H1 (cell line): Measurements from ENCODE around the gene OMG. TPM values are rescaled to one million over a fixed set of nuclear protein-coding genes. Genes with fewer than 3 reads are reported as not detected.

Experiments
- CTCF ChIA-PET: fragments of 300-600 bp; sonication (Branson Sonifier 250); formaldehyde crosslinking; loops from one replicate; lab custom pipeline; 2021; ENCODE audit not compliant: partially characterized antibody; lab: Charles Lee
- POLR2A ChIA-PET: fragments of 300-600 bp; sonication (Branson Sonifier 250); formaldehyde crosslinking; loops from one replicate; lab custom pipeline; 2021; ENCODE audit warnings: inconsistent platforms; ENCODE audit not compliant: partially characterized antibody; lab: Charles Lee
- DNase-seq, 2 experiments: peaks; one replicate each; pipeline versions ENCODE4 v3.0.0 to v3.0.0-alpha.2; 2010 to 2022; ENCODE audit warnings: low spot score in 2 of 2, low read depth in 1 of 2, mixed read lengths in 1 of 2
- FAIRE-seq: peaks from 2 replicates; lab custom pipeline; 2011; peaks lifted over from hg19 to GRCh38; lab: Jason Lieb, UNC
- H2AFZ ChIP-seq: 2 replicates; pipeline ENCODE4 v1.8.1; 2012; ENCODE audit warnings: low read length, inconsistent platforms
- H2AK5ac ChIP-seq: 2 replicates; pipeline ENCODE4 v1.6.1; 2013; ENCODE audit warnings: low read depth, low read length
- H2BK120ac ChIP-seq: replicated peaks from 2 replicates; pipeline ENCODE3; 2013; ENCODE audit warnings: low read depth, low read length, inconsistent platforms
- H2BK12ac ChIP-seq: 2 replicates; pipeline ENCODE4 v1.6.1; 2013; ENCODE audit warnings: low read depth, low read length
- H2BK15ac ChIP-seq: 2 replicates; pipeline ENCODE4 v1.6.1; 2013; ENCODE audit warnings: low read length
- H2BK20ac ChIP-seq: 2 replicates; pipeline ENCODE4 v1.6.1; 2013; ENCODE audit warnings: low read length
- H2BK5ac ChIP-seq: 2 replicates; pipeline ENCODE4 v1.6.1; 2013; ENCODE audit warnings: low read depth, low read length
- H3K14ac ChIP-seq: 2 replicates; pipeline ENCODE4 v1.6.1; 2013; ENCODE audit warnings: inconsistent platforms; ENCODE audit not compliant: insufficient read length
- H3K18ac ChIP-seq: 2 replicates; pipeline ENCODE4 v1.6.1; 2013; ENCODE audit warnings: low read length; ENCODE audit errors: extremely low read depth
- H3K23ac ChIP-seq: 2 replicates; pipeline ENCODE4 v1.6.1; 2013; ENCODE audit warnings: inconsistent platforms; ENCODE audit not compliant: insufficient read length
- H3K23me2 ChIP-seq: 2 replicates; pipeline ENCODE4 v1.6.1; 2013; ENCODE audit warnings: low read depth, low read length
- H3K27ac ChIP-seq: 2 replicates; pipeline ENCODE4 v1.6.1; 2011; ENCODE audit warnings: low read depth, low read length, inconsistent platforms
- H3K27me3 ChIP-seq, 4 experiments: replicated peaks in 1 of 4; 1 replicate in 1 of 4; 2 replicates in 3 of 4; pipeline versions ENCODE4 v1.6.1 to v1.8.1; 2011 to 2013; ENCODE audit warnings: low read length in 3 of 4, mild to moderate bottlenecking in 3 of 4, inconsistent platforms in 2 of 4, mixed read lengths in 2 of 4, moderate library complexity in 1 of 4; ENCODE audit not compliant: control insufficient read depth in 3 of 4, insufficient read depth in 3 of 4; ENCODE audit errors: extremely low read depth in 1 of 4
- H3K36me3 ChIP-seq, 4 experiments: 2 replicates each; pipeline versions ENCODE4 v1.6.1 to v1.8.1; 2011 to 2013; ENCODE audit warnings: mild to moderate bottlenecking in 4 of 4, low read length in 3 of 4, moderate library complexity in 2 of 4, control low read depth in 1 of 4, inconsistent platforms in 1 of 4; ENCODE audit not compliant: insufficient read depth in 4 of 4, control insufficient read depth in 2 of 4
- H3K4ac ChIP-seq: replicated peaks from 2 replicates; pipeline ENCODE3; 2013; ENCODE audit warnings: low read length, low read depth, mixed read lengths, inconsistent platforms; ENCODE audit not compliant: insufficient read length
- H3K4me1 ChIP-seq, 4 experiments: replicated peaks in 1 of 4; 1 replicate in 1 of 4; 2 replicates in 3 of 4; pipeline versions ENCODE4 v1.6.1 to v1.8.1; 2011 to 2013; ENCODE audit warnings: low read length in 3 of 4, inconsistent platforms in 2 of 4, mixed read lengths in 1 of 4; ENCODE audit not compliant: insufficient read depth in 4 of 4, control insufficient read depth in 3 of 4
- H3K4me2 ChIP-seq, 2 experiments: 2 replicates each; pipeline versions ENCODE4 v1.6.1 to v1.8.1; 2011 to 2013; ENCODE audit warnings: low read depth in 2 of 2, low read length in 2 of 2, control low read depth in 1 of 2, inconsistent platforms in 1 of 2, mild to moderate bottlenecking in 1 of 2; ENCODE audit not compliant: insufficient read depth in 1 of 2
- H3K4me3 ChIP-seq, 4 experiments: fragments of 200-600, 300-600 bp in 1 of 4; sonication (generic), shearing (Covaris generic), sonication (Bioruptor Twin) in 1 of 4; 2 replicates each; pipeline versions ENCODE4 v1.5.1 to v1.8.1; 2011 to 2016; ENCODE audit warnings: low read length in 4 of 4, low read depth in 3 of 4, control low read depth in 2 of 4, inconsistent platforms in 2 of 4, mild to moderate bottlenecking in 2 of 4, mixed read lengths in 1 of 4, moderate library complexity in 1 of 4; ENCODE audit not compliant: insufficient read depth in 2 of 4; ENCODE audit errors: extremely low read depth in 1 of 4
- H3K56ac ChIP-seq: replicated peaks from 2 replicates; pipeline ENCODE3; 2013; ENCODE audit warnings: low read depth, mild to moderate bottlenecking, mixed read lengths, low read length, inconsistent platforms; ENCODE audit not compliant: insufficient read length
- H3K79me1 ChIP-seq: 2 replicates; pipeline ENCODE4 v1.6.1; 2013; ENCODE audit warnings: low read depth, low read length, control low read depth
- H3K79me2 ChIP-seq, 2 experiments: 2 replicates each; pipeline versions ENCODE4 v1.6.1 to v1.8.1; 2012 to 2013; ENCODE audit warnings: low read length in 2 of 2, mild to moderate bottlenecking in 2 of 2, inconsistent platforms in 1 of 2; ENCODE audit not compliant: insufficient read depth in 2 of 2, control insufficient read depth in 1 of 2
- H3K9ac ChIP-seq, 4 experiments: replicated peaks in 1 of 4; 1 replicate in 1 of 4; 2 replicates in 3 of 4; pipeline versions ENCODE4 v1.6.1 to v1.8.1; 2011 to 2013; ENCODE audit warnings: low read depth in 3 of 4, low read length in 3 of 4, control low read depth in 2 of 4, mild to moderate bottlenecking in 2 of 4, moderate library complexity in 2 of 4, inconsistent platforms in 1 of 4; ENCODE audit errors: extremely low read depth in 1 of 4
- H3K9me3 ChIP-seq, 2 experiments: 2 replicates each; pipeline versions ENCODE4 v1.6.1 to v1.8.1; 2012 to 2013; ENCODE audit warnings: mild to moderate bottlenecking in 2 of 2, moderate library complexity in 2 of 2, control low read depth in 1 of 2, inconsistent platforms in 1 of 2, low read depth in 1 of 2, low read length in 1 of 2, mixed read lengths in 1 of 2; ENCODE audit not compliant: insufficient read depth in 2 of 2
- H4K20me1 ChIP-seq, 2 experiments: replicated peaks in 1 of 2; 2 replicates each; pipeline versions ENCODE3 to v1.8.1; 2011 to 2013; ENCODE audit warnings: inconsistent platforms in 2 of 2, low read length in 2 of 2, mild to moderate bottlenecking in 1 of 2; ENCODE audit not compliant: insufficient read depth in 2 of 2, control insufficient read depth in 1 of 2
- H4K5ac ChIP-seq: 2 replicates; pipeline ENCODE4 v1.6.1; 2013; ENCODE audit warnings: low read length, low read depth, mixed read lengths, inconsistent platforms; ENCODE audit not compliant: insufficient read length
- H4K8ac ChIP-seq: 2 replicates; pipeline ENCODE4 v1.8.0; 2013; ENCODE audit warnings: mild to moderate bottlenecking, moderate library complexity, low read length, inconsistent platforms; ENCODE audit not compliant: insufficient read depth; ENCODE audit errors: extremely low read depth
- H4K91ac ChIP-seq: replicated peaks from 2 replicates; pipeline ENCODE3; 2013; ENCODE audit warnings: low read length, mixed read lengths, inconsistent platforms; ENCODE audit not compliant: insufficient read length
- CTBP2 ChIP-seq: IDR thresholded peaks from 2 replicates; pipeline ENCODE4 v1.7.0; 2011; ENCODE audit warnings: borderline replicate concordance, mild to moderate bottlenecking, moderate library complexity, mixed read lengths, low read length; ENCODE audit not compliant: insufficient read depth, insufficient read length
- EP300 ChIP-seq, 2 experiments: IDR thresholded peaks; 1 replicate in 1 of 2; 2 replicates in 1 of 2; pipeline ENCODE4 v1.6.1; 2011 to 2012; ENCODE audit warnings: low read depth in 2 of 2, low read length in 2 of 2, mild to moderate bottlenecking in 2 of 2, borderline replicate concordance in 1 of 2, inconsistent platforms in 1 of 2, moderate library complexity in 1 of 2
- SIX5 ChIP-seq: IDR thresholded peaks from 2 replicates; pipeline ENCODE4 v1.6.1; 2011; ENCODE audit warnings: mild to moderate bottlenecking, low read depth, low read length
- SUZ12 ChIP-seq: fragments of 200-600 bp; sonication (generic); IDR thresholded peaks from 2 replicates; pipeline ENCODE4 v1.6.1; 2012; ENCODE audit warnings: mild to moderate bottlenecking, inconsistent platforms, low read length, moderate library complexity, mixed read lengths
- TAF7 ChIP-seq: optimal IDR thresholded peaks from 2 replicates; pipeline ENCODE3; 2011; ENCODE audit warnings: low read depth, mild to moderate bottlenecking, inconsistent platforms, low read length, moderate library complexity, borderline replicate concordance
- TBP ChIP-seq: IDR thresholded peaks from 2 replicates; pipeline ENCODE4 v1.6.1; 2011; ENCODE audit warnings: low read depth, low read length, improper control_type of control experiment
- WGBS, 2 experiments: shearing (Covaris generic) in 1 of 2; methylation state at CpG; one replicate each; pipeline versions ENCODE4 v1.1.6 to v1.1.7; 2013 to 2015; ENCODE audit warnings: low lambda C conversion rate in 2 of 2, mixed read lengths in 2 of 2, inconsistent platforms in 1 of 2, low coverage in 1 of 2, missing lambda C conversion rate in 1 of 2; ENCODE audit not compliant: insufficient replicate concordance in 2 of 2, insufficient coverage in 1 of 2, insufficient read length in 1 of 2; ENCODE audit errors: extremely low coverage in 1 of 2, missing lambda C conversion rate in 1 of 2; 5-methylcytosine and 5-hydroxymethylcytosine counted together
- polyA plus RNA-seq, 7 experiments: library from polyadenylated mRNA; depleted of rRNA in 3 of 7; stranded (reverse) in 5 of 7; unstranded in 2 of 7; fragments of >200 nt in 5 of 7; fragments of 200-250 nt in 2 of 7; gene quantifications; 1 replicate in 5 of 7; 2 replicates in 1 of 7; 4 replicates in 1 of 7; pipeline versions ENCODE4 v1.2.1 to v1.2.3, GENCODE V29; 2011 to 2013; ENCODE audit warnings: missing spikeins in 2 of 7, mixed read lengths in 2 of 7
- total RNA-seq: library from RNA; stranded (reverse); fragmentation: NEBNext Ultra II Directional; extraction: Animal tissue kit (Norgen Biotek cat#: 25700); gene quantifications from 2 replicates; pipeline ENCODE4 v1.2.1, GENCODE V29; 2021

OMG gene
- total and polyA plus RNA-seq, 2 of the 8 experiments (the other 6 are each of a cell fraction or from before 2014, with no cell fraction given): not detected

DNA sequence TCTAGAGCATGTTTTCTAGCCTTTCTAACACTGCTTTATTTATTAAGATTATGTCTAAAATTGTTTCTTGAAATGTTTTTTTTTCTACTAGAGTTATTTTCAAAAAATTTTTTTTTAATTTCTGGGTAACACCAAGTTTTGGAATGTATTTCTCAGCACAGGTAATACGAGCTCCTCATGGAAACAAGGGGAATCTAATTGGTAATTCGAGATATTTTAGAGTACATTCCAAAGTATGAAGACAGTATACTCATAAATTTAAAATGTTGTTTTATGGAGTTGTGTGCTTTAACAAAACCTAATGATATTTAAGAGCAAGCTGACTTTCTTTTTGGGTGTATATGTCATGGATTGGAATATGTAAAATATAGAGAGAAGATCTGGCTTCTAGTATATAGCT is 42.4 kb downstream of the OMG start:
- WGBS, 2 experiments: 95% methylated on average over 2 of the region's 2 CpGs; no CpG with 5 or more reads in 1 of the 2 experiments
- FAIRE-seq: no peak
- POLR2A ChIA-PET: interaction anchor here (0.9 kb wide), 1 partner anchor 160 kb away, joined by 4 read pairs; no protein-coding TSS in a partner anchor

More for the DNA sequence above, 42.4 kb downstream of the OMG start:
- no peaks in the 10 kb centered on the region for H3K27me3 ChIP-seq
- no peak overlapping the region for H2AK5ac ChIP-seq
- no peak overlapping the region for H3K23ac ChIP-seq
- H4K91ac ChIP-seq: no peak overlapping the region
- no peak for TF ChIP-seq SUZ12
- no peak for TF ChIP-seq TAF7
- no peak for TF ChIP-seq SIX5
- TF ChIP-seq CTBP2: no peak
- no peak for TF ChIP-seq TBP
- TF ChIP-seq EP300 (IDR thresholded peaks at IDR 0.05; ENCODE audit: borderline replicate concordance in 1 of 2, low read depth in 2 of 2, low read length in 2 of 2): no peak
- TF ChIP-seq, all 59 proteins: peak for 0
- H2BK15ac ChIP-seq: no peak overlapping the region
- no peaks in the 10 kb centered on the region for H4K20me1 ChIP-seq
- H3K14ac ChIP-seq: no peak overlapping the region
- no peak overlapping the region for H4K5ac ChIP-seq
- H3K4me1 ChIP-seq: no peaks in the 10 kb centered on the region
- CTCF ChIA-PET: no interaction called here
- no peak overlapping the region for H3K56ac ChIP-seq
- H3K18ac ChIP-seq: no peak overlapping the region
- no peaks in the 10 kb centered on the region for H3K36me3 ChIP-seq
- H3K79me1 ChIP-seq: no peaks in the 10 kb centered on the region
- H2BK20ac ChIP-seq: no peak overlapping the region
- no peak overlapping the region for H3K27ac ChIP-seq
- no peak overlapping the region for H3K4me3 ChIP-seq
- H2BK5ac ChIP-seq: no peak overlapping the region
- H3K9ac ChIP-seq: no peak overlapping the region
- H3K4ac ChIP-seq: no peak overlapping the region
- H2AFZ ChIP-seq: no peak overlapping the region
- H4K8ac ChIP-seq: no peak overlapping the region
- no peak overlapping the region for H2BK12ac ChIP-seq
- H3K9me3 ChIP-seq: no peaks in the 10 kb centered on the region
- H3K79me2 ChIP-seq: no peaks in the 10 kb centered on the region
- DNase-seq: no peak
- no peak overlapping the region for H3K4me2 ChIP-seq
- no peak overlapping the region for H2BK120ac ChIP-seq
- H3K23me2 ChIP-seq: no peaks in the 10 kb centered on the region; the same call in 1 of the 2 replicates
